ENCODE data around the gene PTPN7.

DNA sequence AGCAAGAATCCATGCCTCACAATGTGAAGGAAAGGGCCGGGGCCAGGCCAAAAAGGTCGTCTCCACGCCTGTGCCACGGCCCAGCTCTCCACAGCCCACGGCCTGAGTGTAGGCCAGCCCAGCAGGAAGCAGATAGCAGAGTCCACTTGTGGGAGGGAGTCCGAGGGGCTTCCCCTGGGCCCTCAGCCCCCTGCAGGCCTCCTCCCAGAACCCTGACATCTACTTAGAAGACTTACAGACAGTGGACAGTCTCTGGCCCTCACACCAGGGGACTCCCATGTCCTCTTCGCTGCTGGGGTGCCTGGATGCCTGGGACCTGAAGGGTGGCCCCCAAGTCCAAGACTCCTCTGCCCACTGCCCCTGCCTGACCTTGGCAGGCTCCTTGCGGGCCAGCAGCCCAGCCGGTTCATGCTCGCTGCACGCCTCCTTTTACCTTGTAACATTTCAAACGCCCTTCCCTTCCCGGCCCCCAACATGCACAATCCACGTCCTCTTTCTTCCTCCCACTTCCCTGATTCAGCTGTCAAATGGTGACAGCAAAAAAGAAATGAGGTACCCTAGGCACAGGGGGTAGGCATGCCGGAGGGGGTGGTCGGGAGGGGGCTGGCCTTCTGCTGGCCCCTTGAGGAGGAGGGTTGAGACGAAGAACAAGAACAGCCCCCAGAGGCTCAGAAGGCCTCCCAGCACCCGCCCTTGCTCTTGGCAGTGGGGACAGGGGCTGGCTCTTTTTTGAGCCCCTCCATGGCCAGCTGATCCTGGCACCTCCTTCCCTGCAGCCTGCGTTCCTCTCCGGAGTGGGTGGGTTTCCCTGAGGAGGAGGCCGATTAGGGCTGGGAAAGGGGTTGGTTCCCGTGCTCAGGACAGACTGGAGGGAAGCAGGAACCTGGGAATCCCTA is 997 bp upstream of the PTPN7 start:
- TF ChIP-seq, protein P1, sequence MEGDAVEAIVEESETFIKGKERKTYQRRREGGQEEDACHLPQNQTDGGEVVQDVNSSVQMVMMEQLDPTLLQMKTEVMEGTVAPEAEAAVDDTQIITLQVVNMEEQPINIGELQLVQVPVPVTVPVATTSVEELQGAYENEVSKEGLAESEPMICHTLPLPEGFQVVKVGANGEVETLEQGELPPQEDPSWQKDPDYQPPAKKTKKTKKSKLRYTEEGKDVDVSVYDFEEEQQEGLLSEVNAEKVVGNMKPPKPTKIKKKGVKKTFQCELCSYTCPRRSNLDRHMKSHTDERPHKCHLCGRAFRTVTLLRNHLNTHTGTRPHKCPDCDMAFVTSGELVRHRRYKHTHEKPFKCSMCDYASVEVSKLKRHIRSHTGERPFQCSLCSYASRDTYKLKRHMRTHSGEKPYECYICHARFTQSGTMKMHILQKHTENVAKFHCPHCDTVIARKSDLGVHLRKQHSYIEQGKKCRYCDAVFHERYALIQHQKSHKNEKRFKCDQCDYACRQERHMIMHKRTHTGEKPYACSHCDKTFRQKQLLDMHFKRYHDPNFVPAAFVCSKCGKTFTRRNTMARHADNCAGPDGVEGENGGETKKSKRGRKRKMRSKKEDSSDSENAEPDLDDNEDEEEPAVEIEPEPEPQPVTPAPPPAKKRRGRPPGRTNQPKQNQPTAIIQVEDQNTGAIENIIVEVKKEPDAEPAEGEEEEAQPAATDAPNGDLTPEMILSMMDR (IDR thresholded peaks at IDR 0.05; ENCODE audit: poor library complexity) = no peak
- TF ChIP-seq EZH2 (IDR thresholded peaks at IDR 0.05; ENCODE audit: borderline replicate concordance) (no peak), EZH2phosphoT487 (IDR thresholded peaks at IDR 0.05; ENCODE audit: low read depth, severe bottlenecking, unreplicated experiment) (no peak)
